Measurements from ENCODE around the gene SGK2.

The SGK2 gene

GRCh38 chr20:43558412-43559146 lies at the start of gene SGK2:
SGK2 (plus strand) TSS chr20:43559027; CDS start chr20:43566496, 7,469 bp downstream.
- Histone ChIP-seq H3K27me3 (ENCODE audit: control insufficient read depth in 1 of 2, insufficient read depth in 2 of 2, low read length in 2 of 2) (no peaks in the 10 kb centered on the region), H3K4me1 (ENCODE audit: control insufficient read depth, insufficient read depth, low read length) (no peaks in the 10 kb centered on the region), H3K36me3 (ENCODE audit: control insufficient read depth in 2 of 2, insufficient read depth in 2 of 2, low read length in 2 of 2) (no peaks in the 10 kb centered on the region), H3K4me3 (ENCODE audit: low read length in 2 of 2) (no peak within 1 kb of the TSS), H3K9ac (ENCODE audit: low read length in 2 of 2) (no peak within 1 kb of the TSS), H3K9me3 (ENCODE audit: control insufficient read depth in 2 of 2, low read length in 2 of 2) (no peaks in the 10 kb centered on the region), H3K27ac (ENCODE audit: low read length) (no peak within 1 kb of the TSS)

- no peak overlapping the region for H3K4me3 ChIP-seq (ENCODE audit: low read length in 2 of 2)
Observed at GRCh38 chr20:43511879-43512278, 46.9 kb upstream of the SGK2 start.

GRCh38 chr20:43513372-43513930 lies 45.4 kb upstream of the SGK2 start:
- H3K9me3 ChIP-seq (ENCODE audit: control insufficient read depth in 2 of 2, low read length in 2 of 2), result no peaks in the 10 kb centered on the region
- peaks cover 19% of the 10 kb centered on the region for H3K4me1 ChIP-seq (ENCODE audit: control insufficient read depth, insufficient read depth, low read length)
- H3K27me3 ChIP-seq (ENCODE audit: control insufficient read depth in 1 of 2, insufficient read depth in 2 of 2, low read length in 2 of 2), result peaks cover 0 to 3% of the 10 kb centered on the region in 2 donors
- no peaks in the 10 kb centered on the region for H3K36me3 ChIP-seq (ENCODE audit: control insufficient read depth in 2 of 2, insufficient read depth in 2 of 2, low read length in 2 of 2)
- peak overlapping the region; percentile 73 to 78 for H3K4me3 ChIP-seq (ENCODE audit: low read length in 2 of 2)
- peak overlapping the region; percentile 49 for H3K27ac ChIP-seq (ENCODE audit: low read length)
- H3K9ac ChIP-seq (ENCODE audit: low read length in 2 of 2), result peak overlapping the region; percentile 54 to 85

More at GRCh38 chr20:43511879-43512278, 46.9 kb upstream of the SGK2 start:
- H3K9ac ChIP-seq (ENCODE audit: low read length in 2 of 2), result no peak overlapping the region
- H3K27ac ChIP-seq (ENCODE audit: low read length), result no peak overlapping the region
- H3K9me3 ChIP-seq (ENCODE audit: control insufficient read depth in 2 of 2, low read length in 2 of 2), result no peaks in the 10 kb centered on the region
- no peaks in the 10 kb centered on the region for H3K36me3 ChIP-seq (ENCODE audit: control insufficient read depth in 2 of 2, insufficient read depth in 2 of 2, low read length in 2 of 2)
- H3K27me3 ChIP-seq (ENCODE audit: control insufficient read depth in 1 of 2, insufficient read depth in 2 of 2, low read length in 2 of 2), result peaks cover 10% of the 10 kb centered on the region in 2 donors
- H3K4me1 ChIP-seq (ENCODE audit: control insufficient read depth, insufficient read depth, low read length), result peaks cover 30% of the 10 kb centered on the region

- H3K9ac ChIP-seq (ENCODE audit: low read length in 2 of 2), result peak overlapping the region; percentile 55 to 85
- H3K4me3 ChIP-seq (ENCODE audit: low read length in 2 of 2), result peak overlapping the region; percentile 73 to 78
- peaks cover 19% of the 10 kb centered on the region for H3K4me1 ChIP-seq (ENCODE audit: control insufficient read depth, insufficient read depth, low read length)
- no peaks in the 10 kb centered on the region for H3K36me3 ChIP-seq (ENCODE audit: control insufficient read depth in 2 of 2, insufficient read depth in 2 of 2, low read length in 2 of 2)
- H3K27ac ChIP-seq (ENCODE audit: low read length), result peak overlapping the region; percentile 49
- no peaks in the 10 kb centered on the region for H3K27me3 ChIP-seq (ENCODE audit: control insufficient read depth in 1 of 2, insufficient read depth in 2 of 2, low read length in 2 of 2)
- no peaks in the 10 kb centered on the region for H3K9me3 ChIP-seq (ENCODE audit: control insufficient read depth in 2 of 2, low read length in 2 of 2)
Observed at GRCh38 chr20:43513931-43514647, 44.7 kb upstream of the SGK2 start.

GRCh38 chr20:43514648-43514999 lies 44.2 kb upstream of the SGK2 start:
- H3K9ac ChIP-seq (ENCODE audit: low read length in 2 of 2), result peak overlapping the region; percentile 55 to 58

GRCh38 chr20:43515628-43516027 lies 43.2 kb upstream of the SGK2 start:
- H3K4me1 ChIP-seq (ENCODE audit: control insufficient read depth, insufficient read depth, low read length), result peaks cover 19% of the 10 kb centered on the region
- H3K27me3 ChIP-seq (ENCODE audit: control insufficient read depth in 1 of 2, insufficient read depth in 2 of 2, low read length in 2 of 2), result no peaks in the 10 kb centered on the region
- no peak overlapping the region for H3K4me3 ChIP-seq (ENCODE audit: low read length in 2 of 2)
- no peak overlapping the region for H3K27ac ChIP-seq (ENCODE audit: low read length)
- no peak overlapping the region for H3K9ac ChIP-seq (ENCODE audit: low read length in 2 of 2)
- no peaks in the 10 kb centered on the region for H3K36me3 ChIP-seq (ENCODE audit: control insufficient read depth in 2 of 2, insufficient read depth in 2 of 2, low read length in 2 of 2)
- H3K9me3 ChIP-seq (ENCODE audit: control insufficient read depth in 2 of 2, low read length in 2 of 2), result no peaks in the 10 kb centered on the region

More at GRCh38 chr20:43514648-43514999, 44.2 kb upstream of the SGK2 start:
- H3K27ac ChIP-seq (ENCODE audit: low read length), result peak overlapping the region; percentile 49
- H3K36me3 ChIP-seq (ENCODE audit: control insufficient read depth in 2 of 2, insufficient read depth in 2 of 2, low read length in 2 of 2), result no peaks in the 10 kb centered on the region
- H3K27me3 ChIP-seq (ENCODE audit: control insufficient read depth in 1 of 2, insufficient read depth in 2 of 2, low read length in 2 of 2), result no peaks in the 10 kb centered on the region
- H3K4me3 ChIP-seq (ENCODE audit: low read length in 2 of 2), result peak overlapping the region; percentile 47 to 78
- no peaks in the 10 kb centered on the region for H3K9me3 ChIP-seq (ENCODE audit: control insufficient read depth in 2 of 2, low read length in 2 of 2)
- peaks cover 19% of the 10 kb centered on the region for H3K4me1 ChIP-seq (ENCODE audit: control insufficient read depth, insufficient read depth, low read length)

- Histone ChIP-seq H3K27me3 (ENCODE audit: control insufficient read depth in 1 of 2, insufficient read depth in 2 of 2, low read length in 2 of 2) (no peaks in the 10 kb centered on the region), H3K9ac (ENCODE audit: low read length in 2 of 2) (no peak overlapping the region), H3K9me3 (ENCODE audit: control insufficient read depth in 2 of 2, low read length in 2 of 2) (no peaks in the 10 kb centered on the region), H3K4me1 (ENCODE audit: control insufficient read depth, insufficient read depth, low read length) (peaks cover 19% of the 10 kb centered on the region), H3K27ac (ENCODE audit: low read length) (no peak overlapping the region), H3K36me3 (ENCODE audit: control insufficient read depth in 2 of 2, insufficient read depth in 2 of 2, low read length in 2 of 2) (no peaks in the 10 kb centered on the region), H3K4me3 (ENCODE audit: low read length in 2 of 2) (no peak overlapping the region)
Observed at GRCh38 chr20:43516251-43516824, 42.5 kb upstream of the SGK2 start.

- no peaks in the 10 kb centered on the region for H3K9me3 ChIP-seq (ENCODE audit: control insufficient read depth in 2 of 2, low read length in 2 of 2)
- H3K36me3 ChIP-seq (ENCODE audit: control insufficient read depth in 2 of 2, insufficient read depth in 2 of 2, low read length in 2 of 2), result no peaks in the 10 kb centered on the region
- no peak overlapping the region for H3K27ac ChIP-seq (ENCODE audit: low read length)
- no peak overlapping the region for H3K4me3 ChIP-seq (ENCODE audit: low read length in 2 of 2)
- H3K4me1 ChIP-seq (ENCODE audit: control insufficient read depth, insufficient read depth, low read length), result peaks cover 7% of the 10 kb centered on the region
- H3K9ac ChIP-seq (ENCODE audit: low read length in 2 of 2), result no peak overlapping the region
- no peaks in the 10 kb centered on the region for H3K27me3 ChIP-seq (ENCODE audit: control insufficient read depth in 1 of 2, insufficient read depth in 2 of 2, low read length in 2 of 2)
Observed at GRCh38 chr20:43520074-43520630, 38.7 kb upstream of the SGK2 start.

- Histone ChIP-seq H3K36me3 (ENCODE audit: control insufficient read depth in 2 of 2, insufficient read depth in 2 of 2, low read length in 2 of 2) (no peaks in the 10 kb centered on the region), H3K9me3 (ENCODE audit: control insufficient read depth in 2 of 2, low read length in 2 of 2) (no peaks in the 10 kb centered on the region), H3K4me3 (ENCODE audit: low read length in 2 of 2) (no peak overlapping the region)
Observed at GRCh38 chr20:43525021-43525420, 33.8 kb upstream of the SGK2 start.

GRCh38 chr20:43528258-43528875 lies 30.5 kb upstream of the SGK2 start:
- no peak overlapping the region for H3K4me3 ChIP-seq (ENCODE audit: low read length in 2 of 2)

More at GRCh38 chr20:43525021-43525420, 33.8 kb upstream of the SGK2 start:
- no peaks in the 10 kb centered on the region for H3K4me1 ChIP-seq (ENCODE audit: control insufficient read depth, insufficient read depth, low read length)
- H3K27me3 ChIP-seq (ENCODE audit: control insufficient read depth in 1 of 2, insufficient read depth in 2 of 2, low read length in 2 of 2), result no peaks in the 10 kb centered on the region
- no peak overlapping the region for H3K9ac ChIP-seq (ENCODE audit: low read length in 2 of 2)
- no peak overlapping the region for H3K27ac ChIP-seq (ENCODE audit: low read length)

More at GRCh38 chr20:43528258-43528875, 30.5 kb upstream of the SGK2 start:
- no peaks in the 10 kb centered on the region for H3K36me3 ChIP-seq (ENCODE audit: control insufficient read depth in 2 of 2, insufficient read depth in 2 of 2, low read length in 2 of 2)
- H3K27me3 ChIP-seq (ENCODE audit: control insufficient read depth in 1 of 2, insufficient read depth in 2 of 2, low read length in 2 of 2), result no peaks in the 10 kb centered on the region
- H3K9ac ChIP-seq (ENCODE audit: low read length in 2 of 2), result no peak overlapping the region
- no peaks in the 10 kb centered on the region for H3K9me3 ChIP-seq (ENCODE audit: control insufficient read depth in 2 of 2, low read length in 2 of 2)
- no peaks in the 10 kb centered on the region for H3K4me1 ChIP-seq (ENCODE audit: control insufficient read depth, insufficient read depth, low read length)
- no peak overlapping the region for H3K27ac ChIP-seq (ENCODE audit: low read length)

All from stomach smooth muscle (tissue), 2 donors.